COLO668 (cell line): ENCODE measurements around the gene WDR33.

Experiments used
- DNase-seq: peaks from one replicate; lab custom pipeline; 2025; ENCODE audit not compliant: unreplicated experiment; lab: John Stamatoyannopoulos, UW

Gene WDR33

DNA sequence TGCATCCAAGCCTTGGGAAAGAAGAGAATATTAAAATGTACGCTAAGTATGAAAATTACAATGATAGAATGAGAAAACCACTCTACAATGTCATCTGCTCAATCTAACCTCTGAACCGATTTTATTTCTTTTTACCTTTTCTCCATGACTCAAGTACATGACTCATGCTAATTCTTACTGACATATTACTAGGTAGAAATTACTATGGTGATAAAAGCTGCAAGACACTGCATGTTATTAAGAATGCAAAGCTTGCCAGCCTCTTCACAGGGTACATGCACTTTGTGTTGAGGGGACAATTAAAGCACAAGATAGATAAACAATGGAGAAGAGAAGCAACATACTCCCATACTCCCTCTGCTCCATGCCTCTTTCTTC, 89.0 kb downstream of the WDR33 start:
- no peak for DNase-seq

DNA sequence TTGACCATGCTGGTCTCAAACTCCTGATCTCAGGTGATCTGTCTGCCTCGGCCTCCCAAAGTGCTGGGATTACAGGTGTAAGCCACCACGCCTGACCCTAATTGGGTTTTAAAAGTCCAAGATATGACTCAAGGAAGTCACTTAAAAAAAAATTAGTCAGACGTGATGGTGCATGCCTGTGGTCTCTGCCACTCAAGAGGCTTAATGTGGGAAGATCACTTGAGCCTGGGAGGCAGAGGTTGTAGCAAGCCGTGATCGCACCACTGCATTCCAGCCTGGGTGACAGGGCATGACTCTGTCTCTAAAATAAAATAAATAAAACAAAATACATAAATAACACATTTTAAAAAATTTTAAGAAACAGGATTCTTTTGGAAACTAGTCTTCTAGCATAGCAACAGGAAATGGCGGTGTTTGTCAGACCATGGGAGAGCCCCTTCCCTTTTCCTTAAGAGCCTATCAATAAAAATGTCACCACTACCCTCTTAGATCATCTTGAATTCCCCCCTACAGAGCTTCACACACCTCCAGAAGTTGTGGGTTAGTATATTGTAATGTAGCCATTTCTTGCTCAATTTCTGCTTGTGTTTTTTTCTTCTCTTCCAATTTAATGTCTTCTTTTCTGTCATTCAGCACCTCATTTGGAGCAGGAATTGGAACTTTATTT, 89.5 kb downstream of the WDR33 start:
- no peak for DNase-seq

GRCh38 chr2:127719301-127720218, 91.4 kb downstream of the WDR33 start:
- DNase-seq: no peak

- no peak for DNase-seq
Measured at GRCh38 chr2:127718271-127718670, 92.7 kb downstream of the WDR33 start.

GRCh38 chr2:127715778-127716449, 95.1 kb downstream of the WDR33 start:
- DNase-seq: no peak

GRCh38 chr2:127713562-127713961, 97.4 kb downstream of the WDR33 start:
- no peak for DNase-seq

DNA sequence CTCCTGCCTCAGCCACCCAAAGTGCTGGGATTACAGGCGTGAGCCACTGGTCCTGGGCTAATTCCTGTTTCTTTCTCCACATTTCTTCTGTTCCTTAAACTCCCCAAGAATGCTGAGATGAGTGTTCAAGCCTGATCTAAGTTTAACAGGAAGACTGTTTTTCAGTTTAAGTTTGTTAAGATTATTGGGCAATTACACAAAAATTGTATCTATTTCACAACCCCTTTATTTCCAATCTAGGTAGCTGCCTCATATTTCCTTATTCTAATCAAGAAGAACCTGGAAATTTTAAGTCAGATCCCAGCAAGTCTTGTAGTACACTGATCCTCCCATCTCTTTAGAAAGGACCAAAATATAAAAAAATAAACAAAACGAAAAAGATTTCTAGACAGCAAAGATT, 98.0 kb downstream of the WDR33 start:
- no peak for DNase-seq

DNA sequence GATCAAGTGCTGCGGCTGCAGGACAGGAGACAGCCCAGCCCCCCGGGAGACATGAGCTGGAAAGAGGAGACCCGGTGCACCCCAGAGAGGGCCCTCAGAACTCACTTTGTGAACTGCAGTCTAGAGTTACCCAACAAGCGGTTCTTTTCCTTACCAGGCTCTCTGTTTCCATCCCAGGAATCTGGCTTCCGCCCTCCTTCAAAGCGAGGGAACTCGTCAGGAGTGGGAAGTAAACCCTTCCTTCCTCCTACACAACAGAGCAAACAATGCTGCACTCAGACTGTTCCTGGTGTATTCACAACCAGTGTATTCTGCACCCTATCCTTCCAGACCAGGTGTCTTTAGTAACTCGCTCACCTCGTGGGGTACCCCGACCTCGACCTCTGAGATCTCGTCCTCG, 101.6 kb downstream of the WDR33 start:
- no peak for DNase-seq

GRCh38 chr2:127707890-127708648, 102.9 kb downstream of the WDR33 start:
- no peak for DNase-seq

- no peak for DNase-seq
Measured at GRCh38 chr2:127706215-127706990, 104.6 kb downstream of the WDR33 start.

GRCh38 chr2:127705391-127706065, 105.4 kb downstream of the WDR33 start:
- DNase-seq: no peak

DNA sequence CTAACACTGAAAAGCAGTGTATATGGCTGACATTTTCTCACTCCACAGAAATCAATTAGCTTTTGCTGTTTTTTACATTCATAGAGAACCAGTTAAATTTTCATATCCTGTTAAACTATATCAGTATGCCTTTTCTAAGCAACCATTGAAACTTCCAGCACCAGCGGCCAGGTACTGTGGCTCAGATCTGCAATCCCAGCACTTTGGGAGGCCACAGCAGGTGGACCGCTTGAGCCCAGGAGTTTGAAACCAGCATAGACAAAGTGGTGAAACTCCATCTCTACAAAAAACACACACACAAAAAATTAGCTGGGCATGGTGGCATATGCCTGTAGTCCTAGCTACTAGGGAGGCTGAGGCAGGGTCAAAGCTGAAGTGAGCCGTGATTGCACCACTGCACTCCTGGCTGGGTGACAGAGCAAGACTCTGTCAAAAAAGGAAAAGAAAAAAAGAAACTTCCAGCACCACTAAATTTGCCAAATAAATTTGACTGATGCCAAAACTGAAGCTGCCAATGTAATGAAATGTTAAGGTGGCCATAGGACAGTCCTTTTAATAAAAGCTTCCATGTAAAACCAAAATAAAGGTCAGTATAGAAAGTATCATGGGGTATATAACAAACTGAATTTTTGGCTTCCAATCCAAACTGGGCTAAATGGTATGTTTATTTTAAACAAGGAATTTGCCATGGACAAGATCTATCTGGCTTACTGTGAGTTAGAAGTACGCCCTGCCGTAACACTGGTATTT, 106.2 kb downstream of the WDR33 start:
- DNase-seq: no peak

DNA sequence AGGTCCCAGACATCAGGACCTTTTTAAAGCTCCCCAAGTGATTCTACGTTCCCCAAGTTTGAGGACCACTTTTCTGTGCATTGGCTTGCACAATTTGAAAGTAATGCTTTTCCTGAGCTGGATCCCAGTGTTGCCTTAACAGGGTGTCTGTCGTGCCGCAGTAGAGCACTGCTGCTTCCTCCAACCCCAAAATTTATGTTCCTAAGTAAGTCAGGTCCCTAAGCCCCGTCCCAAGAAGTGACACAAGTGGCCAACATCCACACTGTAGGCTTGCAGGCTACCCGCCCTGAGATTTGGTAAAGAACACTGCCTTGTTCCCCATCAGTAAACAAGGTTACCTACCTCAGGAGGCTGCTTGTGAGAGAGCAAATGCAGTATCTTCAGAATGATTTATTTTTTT, 107.7 kb downstream of the WDR33 start:
- DNase-seq: no peak

DNA sequence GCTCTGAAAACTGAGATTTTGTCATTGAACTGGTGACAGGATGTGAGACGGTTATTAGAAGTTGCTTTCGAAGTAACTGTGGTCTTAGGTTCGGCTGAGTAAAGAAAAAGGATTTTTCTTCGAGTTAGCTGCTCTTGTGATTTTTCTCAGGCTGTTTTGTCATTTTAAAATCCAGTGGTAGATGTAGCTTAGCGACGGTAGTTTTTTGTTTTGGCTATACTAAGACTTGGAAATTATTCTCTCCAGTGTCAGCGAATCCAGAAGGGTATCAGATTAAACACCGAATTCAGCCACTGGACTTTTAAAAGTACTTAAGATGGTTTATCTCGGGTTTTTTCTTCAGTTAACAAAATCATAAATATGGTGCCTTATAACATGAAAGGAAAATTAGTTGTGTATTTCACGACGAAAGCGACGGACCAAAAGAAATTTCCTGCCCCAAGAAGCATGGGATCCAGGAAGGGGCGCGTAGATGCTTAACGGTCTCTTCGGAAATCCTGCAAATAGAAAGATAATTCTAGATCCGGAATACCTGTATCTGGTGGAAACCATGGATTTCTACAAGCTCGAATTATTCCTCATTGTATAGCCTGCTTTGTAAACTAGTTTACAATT, 108.5 kb downstream of the WDR33 start:
- DNase-seq: no peak

GRCh38 chr2:127701651-127702394, 109.1 kb downstream of the WDR33 start:
- DNase-seq: peak; percentile 90

- peak; percentile 95 for DNase-seq
Measured at GRCh38 chr2:127701193-127701650, 109.7 kb downstream of the WDR33 start, which contains the start of gene SFT2D3. Gene SFT2D3 (plus strand): TSS chr2:127701497. CDS start chr2:127701529, 32 bp downstream.

GRCh38 chr2:127700527-127701192, 110.3 kb downstream of the WDR33 start:
- DNase-seq: peak; percentile 90
